ENCODE results near the gene MYOM1.

MYOM1 gene

DNA sequence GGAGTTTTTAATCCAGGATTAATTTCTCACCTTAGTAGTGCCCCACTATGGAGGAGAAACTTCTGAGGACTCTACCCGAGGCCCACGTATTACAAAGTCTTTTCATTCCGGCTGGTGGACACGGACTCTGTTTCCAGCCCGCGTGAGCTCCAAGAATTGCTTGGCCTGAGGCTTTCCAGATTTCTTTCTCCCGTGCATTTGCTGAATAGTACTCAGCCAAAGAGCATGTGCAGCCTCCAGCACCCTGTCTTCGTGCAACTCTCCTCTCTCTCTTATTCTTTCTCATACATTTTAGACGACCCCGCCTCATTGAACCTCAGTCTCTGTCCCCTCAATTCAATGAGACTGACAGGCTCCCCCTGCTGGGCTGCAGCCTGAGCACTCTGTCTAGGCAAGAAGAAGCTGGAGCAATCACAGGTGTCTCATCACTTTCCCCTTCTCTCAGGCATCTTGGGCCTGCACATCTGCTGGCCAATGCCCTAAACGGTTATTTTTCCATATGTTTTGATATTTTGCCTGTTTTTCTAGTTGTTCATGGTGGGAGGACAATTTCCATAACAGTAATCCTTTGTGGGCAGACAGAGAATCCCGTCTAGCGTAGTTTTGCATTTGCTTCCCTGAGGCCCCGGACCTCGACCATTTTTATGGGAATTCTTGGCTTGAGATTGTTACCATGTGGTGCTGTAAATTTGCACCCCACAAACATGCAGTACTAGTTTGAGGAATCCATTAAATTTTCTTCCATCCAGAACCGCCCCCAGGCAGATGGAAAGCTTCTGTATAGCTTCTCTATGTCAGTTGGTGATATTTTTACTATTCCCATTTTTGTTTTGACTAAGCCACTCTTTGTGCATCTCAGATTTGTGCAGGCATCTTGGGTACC is 156.7 kb downstream of the MYOM1 start:
- no peak overlapping the region for H3K27ac ChIP-seq (ENCODE audit: low read length)
- no peaks in the 10 kb centered on the region for H3K36me3 ChIP-seq (replicated peaks; ENCODE audit: low read depth, low read length)
- no peak overlapping the region for H3K4me3 ChIP-seq (ENCODE audit: low read length)
- peaks cover 7% of the 10 kb centered on the region; the same call in 1 of the 2 replicates for H3K4me1 ChIP-seq (ENCODE audit: low read length)
- no peak overlapping the region for H3K9ac ChIP-seq (ENCODE audit: low read length)
- peak overlapping the region; percentile 19; the same call in 1 of the 2 replicates for H3K4me2 ChIP-seq (ENCODE audit: low read length)
- no peaks in the 10 kb centered on the region for H3K79me2 ChIP-seq (ENCODE audit: low read length)
- no peak overlapping the region for H2AFZ ChIP-seq (ENCODE audit: low read depth, low read length)
- no peaks in the 10 kb centered on the region for H4K20me1 ChIP-seq (ENCODE audit: insufficient read depth, low read length)
- no peak for TF ChIP-seq EZH2phosphoT487 (IDR thresholded peaks at IDR 0.05; ENCODE audit: low read depth)
- TF ChIP-seq, protein P1, sequence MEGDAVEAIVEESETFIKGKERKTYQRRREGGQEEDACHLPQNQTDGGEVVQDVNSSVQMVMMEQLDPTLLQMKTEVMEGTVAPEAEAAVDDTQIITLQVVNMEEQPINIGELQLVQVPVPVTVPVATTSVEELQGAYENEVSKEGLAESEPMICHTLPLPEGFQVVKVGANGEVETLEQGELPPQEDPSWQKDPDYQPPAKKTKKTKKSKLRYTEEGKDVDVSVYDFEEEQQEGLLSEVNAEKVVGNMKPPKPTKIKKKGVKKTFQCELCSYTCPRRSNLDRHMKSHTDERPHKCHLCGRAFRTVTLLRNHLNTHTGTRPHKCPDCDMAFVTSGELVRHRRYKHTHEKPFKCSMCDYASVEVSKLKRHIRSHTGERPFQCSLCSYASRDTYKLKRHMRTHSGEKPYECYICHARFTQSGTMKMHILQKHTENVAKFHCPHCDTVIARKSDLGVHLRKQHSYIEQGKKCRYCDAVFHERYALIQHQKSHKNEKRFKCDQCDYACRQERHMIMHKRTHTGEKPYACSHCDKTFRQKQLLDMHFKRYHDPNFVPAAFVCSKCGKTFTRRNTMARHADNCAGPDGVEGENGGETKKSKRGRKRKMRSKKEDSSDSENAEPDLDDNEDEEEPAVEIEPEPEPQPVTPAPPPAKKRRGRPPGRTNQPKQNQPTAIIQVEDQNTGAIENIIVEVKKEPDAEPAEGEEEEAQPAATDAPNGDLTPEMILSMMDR (IDR thresholded peaks at IDR 0.05; ENCODE audit: low read depth, low read length): peak; percentile 82
- H3K9me3 ChIP-seq (ENCODE audit: insufficient read depth, low read length): no peaks in the 10 kb centered on the region
- no peaks in the 10 kb centered on the region for H3K27me3 ChIP-seq (ENCODE audit: low read depth, low read length)

DNA sequence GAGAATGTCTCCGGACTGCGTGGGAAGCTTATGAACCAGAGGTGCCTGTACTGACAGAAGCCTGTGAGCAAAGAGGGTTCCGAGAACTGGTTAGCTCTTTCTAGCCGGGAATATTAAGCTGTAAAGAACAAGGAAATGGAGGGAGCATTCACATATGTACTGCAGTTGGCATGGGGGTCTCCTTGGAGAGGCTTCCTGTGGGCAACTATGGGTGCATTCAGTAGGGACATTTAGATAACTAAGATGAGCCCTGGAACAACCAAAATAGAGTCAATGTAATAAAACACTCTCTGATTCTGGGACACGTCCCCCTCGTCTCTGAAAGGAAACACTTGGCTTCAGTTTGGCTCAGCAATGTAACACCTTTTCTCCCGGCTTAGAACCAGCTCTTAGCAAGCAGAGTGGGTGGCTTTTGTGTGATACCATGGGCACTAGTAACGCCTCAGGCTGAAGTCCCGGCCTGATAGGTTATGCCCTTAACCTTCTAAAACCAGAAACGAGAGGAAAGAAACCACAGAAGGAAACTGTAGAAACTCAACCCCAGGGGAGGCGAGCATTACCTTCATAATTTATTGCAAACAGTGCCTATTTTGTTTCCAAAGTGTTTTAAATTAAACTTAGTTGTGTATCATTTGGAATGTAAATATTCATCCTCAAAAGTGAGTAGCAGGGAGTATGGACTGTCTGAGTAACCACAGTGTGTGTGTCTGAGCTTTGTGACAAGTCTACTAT is 158.0 kb downstream of the MYOM1 start:
- Histone ChIP-seq H2AFZ (ENCODE audit: low read depth, low read length) (no peak overlapping the region), H3K9ac (ENCODE audit: low read length) (no peak overlapping the region), H3K4me2 (ENCODE audit: low read length) (no peak overlapping the region), H3K4me3 (ENCODE audit: low read length) (no peak overlapping the region), H4K20me1 (ENCODE audit: insufficient read depth, low read length) (no peaks in the 10 kb centered on the region), H3K4me1 (ENCODE audit: low read length) (no peaks in the 10 kb centered on the region), H3K79me2 (ENCODE audit: low read length) (no peaks in the 10 kb centered on the region), H3K27ac (ENCODE audit: low read length) (no peak overlapping the region), H3K36me3 (replicated peaks; ENCODE audit: low read depth, low read length) (no peaks in the 10 kb centered on the region), H3K27me3 (ENCODE audit: low read depth, low read length) (no peaks in the 10 kb centered on the region), H3K9me3 (ENCODE audit: insufficient read depth, low read length) (no peaks in the 10 kb centered on the region)
- TF ChIP-seq EZH2phosphoT487 (IDR thresholded peaks at IDR 0.05; ENCODE audit: low read depth): no peak
- TF ChIP-seq, protein P1 (IDR thresholded peaks at IDR 0.05; ENCODE audit: low read depth, low read length): no peak

DNA sequence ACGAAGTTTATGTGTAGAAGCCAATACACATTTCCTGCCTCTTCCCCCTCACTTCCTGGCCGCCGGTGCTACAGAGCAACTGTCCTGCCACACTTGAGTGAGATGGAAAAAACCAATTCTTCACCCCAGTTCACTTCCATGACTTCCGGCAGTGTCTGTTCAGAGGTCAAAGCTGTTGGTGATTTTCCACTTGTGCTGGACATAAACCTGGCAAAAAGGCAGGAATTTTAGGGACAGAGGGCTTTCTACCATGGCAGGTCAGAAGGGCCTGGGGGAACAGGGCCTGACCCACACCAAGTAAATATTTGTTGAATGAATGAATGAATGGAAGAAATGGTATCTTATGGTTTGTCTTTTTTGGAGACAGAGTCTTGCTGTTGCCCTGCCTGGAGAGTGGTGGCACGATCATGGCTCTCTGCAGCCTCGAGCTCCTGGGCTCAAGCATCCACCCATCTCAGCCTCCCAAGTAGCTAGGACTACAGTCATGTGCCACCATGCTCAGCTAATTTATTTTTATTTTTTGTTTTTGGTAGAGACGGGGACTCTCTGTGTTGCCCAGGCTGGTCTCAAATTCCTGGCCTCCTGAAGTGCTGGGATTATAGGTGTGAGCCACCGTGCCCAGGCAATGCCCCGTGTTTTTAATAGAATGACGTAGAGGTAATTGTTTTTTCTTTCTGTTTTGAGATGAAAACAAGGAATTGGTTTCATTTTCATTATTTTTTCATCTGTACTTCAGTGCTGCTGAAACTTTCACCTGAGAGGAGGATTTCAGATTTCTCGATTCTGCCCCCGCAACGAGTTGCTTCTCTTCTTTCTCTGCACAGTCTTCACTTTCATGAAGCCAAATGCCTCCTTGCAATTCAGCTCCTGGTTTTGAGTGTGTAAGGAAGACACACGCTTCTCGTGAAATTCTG is 158.8 kb downstream of the MYOM1 start:
- H3K4me3 ChIP-seq (ENCODE audit: low read length): no peak overlapping the region
- no peak overlapping the region for H3K4me2 ChIP-seq (ENCODE audit: low read length)
- H3K9ac ChIP-seq (ENCODE audit: low read length): no peak overlapping the region
- no peak overlapping the region for H2AFZ ChIP-seq (ENCODE audit: low read depth, low read length)
- H3K9me3 ChIP-seq (ENCODE audit: insufficient read depth, low read length): no peaks in the 10 kb centered on the region
- TF ChIP-seq EZH2phosphoT487 (IDR thresholded peaks at IDR 0.05; ENCODE audit: low read depth): no peak
- TF ChIP-seq, protein P1 (IDR thresholded peaks at IDR 0.05; ENCODE audit: low read depth, low read length): no peak
- H3K27ac ChIP-seq (ENCODE audit: low read length): no peak overlapping the region
- no peaks in the 10 kb centered on the region for H3K36me3 ChIP-seq (replicated peaks; ENCODE audit: low read depth, low read length)
- no peaks in the 10 kb centered on the region for H3K4me1 ChIP-seq (ENCODE audit: low read length)
- no peaks in the 10 kb centered on the region for H3K27me3 ChIP-seq (ENCODE audit: low read depth, low read length)
- H4K20me1 ChIP-seq (ENCODE audit: insufficient read depth, low read length): no peaks in the 10 kb centered on the region
- no peaks in the 10 kb centered on the region for H3K79me2 ChIP-seq (ENCODE audit: low read length)

Measured in OCI-LY3 (cell line).